GM19455 (cell line): Measurements from ENCODE around the gene HIP1R.

Source experiments
- ATAC-seq: cut with Tn5 transposase; IDR thresholded peaks from one replicate; pipeline ENCODE4 v1.9.1; 2021; ENCODE audit not compliant: unreplicated experiment

Gene HIP1R

GRCh38 chr12:122859303-122860039 is 24.2 kb downstream of the HIP1R start:
- no peak for ATAC-seq

GRCh38 chr12:122860040-122860853 is 25.0 kb downstream of the HIP1R start:
- no peak for ATAC-seq

GRCh38 chr12:122860854-122861586 is 25.8 kb downstream of the HIP1R start:
- no peak for ATAC-seq

- no peak for ATAC-seq
These were observed 26.3 kb downstream of the HIP1R start for GRCh38 chr12:122861587-122861970.

- ATAC-seq: no peak
These were observed 26.9 kb downstream of the HIP1R start for GRCh38 chr12:122862110-122862634.

- ATAC-seq: no peak
These were observed 27.8 kb downstream of the HIP1R start for GRCh38 chr12:122862872-122863701.

- no peak for ATAC-seq
These were observed 29.6 kb downstream of the HIP1R start for GRCh38 chr12:122864894-122865253.

- ATAC-seq: no peak
These were observed 30.3 kb downstream of the HIP1R start for GRCh38 chr12:122865268-122866231.

GRCh38 chr12:122866379-122866778 is 31.1 kb downstream of the HIP1R start:
- no peak for ATAC-seq

GRCh38 chr12:122866950-122867607 is 31.8 kb downstream of the HIP1R start:
- ATAC-seq: no peak

GRCh38 chr12:122867691-122868461 is 32.6 kb downstream of the HIP1R start:
- ATAC-seq: no peak

GRCh38 chr12:122868471-122869177 is 33.4 kb downstream of the HIP1R start:
- ATAC-seq: no peak

GRCh38 chr12:122869207-122869973 is 34.1 kb downstream of the HIP1R start:
- no peak for ATAC-seq

GRCh38 chr12:122870163-122870842 is 35.0 kb downstream of the HIP1R start:
- no peak for ATAC-seq

GRCh38 chr12:122870867-122871664 is 35.8 kb downstream of the HIP1R start:
- ATAC-seq: no peak
